HepG2 (cell line): Measurements from ENCODE around the gene STK24. TPM values are rescaled to one million over a fixed set of nuclear protein-coding genes. Genes with fewer than 3 reads are reported as not detected.

Experiments used
- ATAC-seq: fragments of 200-7000 bp; cut with Tn5 transposase; 3 replicates; pipeline ENCODE4 v1.9.1; 2020; ENCODE audit warnings: mild to moderate bottlenecking, moderate library complexity
- BruUV-seq: library from RNA; stranded (reverse); fragments of 400-500 nt; replicated peaks from 2 replicates; lab custom pipeline; 2021; lab: Mats Ljungman, UMichigan
- CTCF ChIA-PET: fragments of 300-600 bp; formaldehyde crosslinking; extraction: SDS; loops from one replicate; lab custom pipeline; 2021; ENCODE audit warnings: low total read pairs, inconsistent platforms, low intra/inter-chr PET ratio; lab: Yijun Ruan, JAX
- POLR2A ChIA-PET: fragments of 350-600 bp; sonication (Branson Sonifier 250); formaldehyde crosslinking; loops from one replicate; lab custom pipeline; 2020; ENCODE audit warnings: antibody characterized with exemption, inconsistent platforms; lab: Yijun Ruan, JAX
- DNase-seq: peaks from one replicate; pipeline ENCODE4 v3.0.0-alpha.2; 2015; ENCODE audit warnings: low spot score
- FAIRE-seq: peaks from 3 replicates; lab custom pipeline; 2011; peaks lifted over from hg19 to GRCh38; lab: Jason Lieb, UNC
- H2AFZ ChIP-seq: one replicate; pipeline ENCODE4 v1.6.1; 2011; ENCODE audit warnings: low read length, inconsistent platforms
- H3K27ac ChIP-seq: fragments of 300-600 bp; 3 replicates; pipeline ENCODE4 v1.8.0; 2011; ENCODE audit warnings: mixed run types, mild to moderate bottlenecking, mixed read lengths, low read length, inconsistent platforms; ENCODE audit not compliant: insufficient read depth; ENCODE audit errors: extremely low read length
- H3K27me3 ChIP-seq, 2 experiments: fragments of 200-600 bp in 1 of 2; 2 replicates in 1 of 2; 3 replicates in 1 of 2; pipeline versions ENCODE4 v1.6.0 to v1.8.0; 2011; ENCODE audit warnings: low read length in 2 of 2, mild to moderate bottlenecking in 2 of 2, moderate library complexity in 2 of 2, inconsistent platforms in 1 of 2; ENCODE audit not compliant: insufficient read depth in 2 of 2, control insufficient read depth in 1 of 2
- H3K36me3 ChIP-seq, 2 experiments: fragments of 200-600 bp in 1 of 2; replicated peaks in 1 of 2; 2 replicates in 1 of 2; 3 replicates in 1 of 2; pipeline versions ENCODE4 v1.5.1 to v1.8.0; 2011; ENCODE audit warnings: low read length in 2 of 2, inconsistent platforms in 1 of 2; ENCODE audit not compliant: insufficient read depth in 2 of 2, control insufficient read depth in 1 of 2
- H3K4me1 ChIP-seq: 2 replicates; pipeline ENCODE4 v1.5.1; 2012; ENCODE audit warnings: low read length, inconsistent platforms; ENCODE audit not compliant: insufficient read depth
- H3K4me2 ChIP-seq: 2 replicates; pipeline ENCODE4 v1.6.0; 2011; ENCODE audit warnings: low read depth, low read length, inconsistent platforms
- H3K4me3 ChIP-seq, 3 experiments: fragments of 200-600 bp in 1 of 3; sonication (generic), shearing (Covaris generic) in 1 of 3; replicated peaks in 1 of 3; 2 replicates each; pipeline ENCODE4 v1.5.1; 2011 to 2016; ENCODE audit warnings: low read length in 3 of 3, inconsistent platforms in 2 of 3, low read depth in 2 of 3, mild to moderate bottlenecking in 2 of 3, control low read depth in 1 of 3, mixed read lengths in 1 of 3; ENCODE audit not compliant: insufficient read depth in 1 of 3
- H3K79me2 ChIP-seq: one replicate; pipeline ENCODE4 v1.6.1; 2011; ENCODE audit warnings: low read length, inconsistent platforms; ENCODE audit not compliant: insufficient read depth
- H3K9ac ChIP-seq: 2 replicates; pipeline ENCODE4 v1.6.0; 2011; ENCODE audit warnings: mild to moderate bottlenecking, low read depth, low read length, inconsistent platforms; ENCODE audit not compliant: insufficient read depth
- H3K9me3 ChIP-seq: 2 replicates; pipeline ENCODE4 v1.5.1; 2012; ENCODE audit warnings: mild to moderate bottlenecking, low read length
- H4K20me1 ChIP-seq: 2 replicates; pipeline ENCODE4 v1.6.0; 2011; ENCODE audit warnings: inconsistent platforms, mild to moderate bottlenecking, low read length, moderate library complexity; ENCODE audit not compliant: insufficient read depth
- ADNP ChIP-seq: sonication (generic); formaldehyde crosslinking; IDR thresholded peaks from 2 replicates; pipeline ENCODE4 v1.4.0; 2020; ENCODE audit warnings: missing genetic modification reagents
- AGO2 ChIP-seq: fragments of 200-400 bp; formaldehyde crosslinking; optimal IDR thresholded peaks from 2 replicates; pipeline ENCODE3; 2017; ENCODE audit warnings: mild to moderate bottlenecking, low read depth, low read length, moderate library complexity
- GATA4 ChIP-seq: sonication (generic); IDR thresholded peaks from 2 replicates; pipeline ENCODE4 v1.6.1; 2016; ENCODE audit warnings: antibody characterized with exemption, low read depth, borderline replicate concordance
- GFI1 ChIP-seq: sonication (generic); formaldehyde crosslinking; IDR thresholded peaks from 2 replicates; pipeline ENCODE4 v1.5.0; 2020; ENCODE audit warnings: missing genetic modification reagents, mild to moderate bottlenecking, borderline replicate concordance
- MED8 ChIP-seq: sonication (generic); formaldehyde crosslinking; IDR thresholded peaks from 2 replicates; pipeline ENCODE4 v1.8.1; 2023; ENCODE audit warnings: mild to moderate bottlenecking, missing genetic modification reagents; ENCODE audit not compliant: insufficient replicate concordance
- MEF2D ChIP-seq: sonication (generic); formaldehyde crosslinking; IDR thresholded peaks from 2 replicates; pipeline ENCODE4 v1.5.1; 2020; ENCODE audit warnings: mild to moderate bottlenecking, missing genetic modification reagents
- MIER3 ChIP-seq: IDR thresholded peaks from 2 replicates; pipeline ENCODE4 v1.6.1; 2016; ENCODE audit warnings: missing compliant biosample characterization, borderline replicate concordance
- POLR2AphosphoS5 ChIP-seq: IDR thresholded peaks from 2 replicates; pipeline ENCODE4 v1.6.1; 2012; ENCODE audit warnings: low read depth, low read length
- POLR2G ChIP-seq: fragments of 200-400 bp; formaldehyde crosslinking; IDR thresholded peaks from 2 replicates; pipeline ENCODE4 v1.6.1; 2018; ENCODE audit warnings: mild to moderate bottlenecking, low read depth, low read length, moderate library complexity
- RBM22 ChIP-seq: fragments of 200-400 bp; formaldehyde crosslinking; optimal IDR thresholded peaks from 2 replicates; pipeline ENCODE3; 2017; ENCODE audit warnings: mild to moderate bottlenecking, low read length, moderate library complexity
- SALL1 ChIP-seq: sonication (generic); formaldehyde crosslinking; IDR thresholded peaks from 2 replicates; pipeline ENCODE4 v1.8.0; 2022; ENCODE audit warnings: mild to moderate bottlenecking, missing genetic modification reagents
- TRIM24 ChIP-seq: sonication (generic); formaldehyde crosslinking; IDR thresholded peaks from 2 replicates; pipeline ENCODE4 v1.8.0; 2022; ENCODE audit warnings: mild to moderate bottlenecking, missing genetic modification reagents
- ZNF44 ChIP-seq: sonication (generic); formaldehyde crosslinking; IDR thresholded peaks from 2 replicates; pipeline ENCODE4 v1.5.1; 2020; ENCODE audit warnings: mild to moderate bottlenecking, missing genetic modification reagents
- ZNF501 ChIP-seq: sonication (generic); formaldehyde crosslinking; IDR thresholded peaks from 2 replicates; pipeline ENCODE4 v1.5.1; 2020; ENCODE audit warnings: mild to moderate bottlenecking, moderate library complexity, missing genetic modification reagents
- ZNF713 ChIP-seq: sonication (generic); formaldehyde crosslinking; IDR thresholded peaks from 2 replicates; pipeline ENCODE4 v1.4.0; 2020; ENCODE audit warnings: mild to moderate bottlenecking, missing genetic modification reagents
- ZNF777 ChIP-seq: sonication (generic); formaldehyde crosslinking; IDR thresholded peaks from 2 replicates; pipeline ENCODE4 v1.4.0; 2020; ENCODE audit warnings: missing genetic modification reagents
- ZNF839 ChIP-seq: sonication (generic); formaldehyde crosslinking; IDR thresholded peaks from 2 replicates; pipeline ENCODE4 v1.4.0; 2020; ENCODE audit warnings: missing genetic modification reagents, mild to moderate bottlenecking, borderline replicate concordance
- WGBS: methylation state at CpG from one replicate; pipeline ENCODE4 v1.1.6; 2017; ENCODE audit warnings: low lambda C conversion rate; 5-methylcytosine and 5-hydroxymethylcytosine counted together
- in situ Hi-C: cut with HindIII; loops from 2 replicates; pipeline ENCODE4 v1.10.0; 2017; ENCODE audit warnings: low pct_unique_long_range_greater_than_20kb; ENCODE audit not compliant: extremely low pct_ligation_motif_present
- intact Hi-C: fragments of 100-400 bp; cut with micrococcal nuclease; formaldehyde crosslinking; loops from one replicate; pipeline ENCODE4 v1.10.0; 2022; ENCODE audit not compliant: unreplicated experiment
- polyA plus RNA-seq, 8 experiments: library from polyadenylated mRNA; depleted of rRNA in 3 of 8; stranded (reverse) in 7 of 8; unstranded in 1 of 8; fragments of >200 nt; fragmentation: Illumina TruSeq in 4 of 8; extraction: Trizol in 4 of 8; gene quantifications; 2 replicates each; pipeline versions ENCODE4 v1.2.1 to v1.2.3, GENCODE V29; 2011 to 2016; ENCODE audit warnings: low read depth in 4 of 8, missing spikeins in 1 of 8, mixed read lengths in 1 of 8; ENCODE audit not compliant: insufficient read depth in 1 of 8
- total RNA-seq, 5 experiments: library from RNA; depleted of rRNA; stranded (reverse); fragments of >200 nt; fragmentation: Illumina TruSeq; extraction: Trizol; gene quantifications; 2 replicates each; pipeline ENCODE4 v1.2.3, GENCODE V29; 2016; ENCODE audit warnings: low read depth in 1 of 5
- TF ChIP-seq, protein P1 (sequence below), 2 experiments: fragments of 450-650 bp in 1 of 2; sonication (generic) in 1 of 2; formaldehyde crosslinking; IDR thresholded peaks; 2 replicates each; pipeline versions ENCODE4 v1.5.0 to v1.8.0; 2020 to 2022; ENCODE audit warnings: mild to moderate bottlenecking in 1 of 2, missing genetic modification reagents in 1 of 2
- TF ChIP-seq, protein P2 (sequence below): sonication (generic); formaldehyde crosslinking; IDR thresholded peaks from 2 replicates; pipeline ENCODE4 v1.4.0; 2020; ENCODE audit warnings: mild to moderate bottlenecking, missing genetic modification reagents
- TF ChIP-seq, protein P3 (sequence below): sonication (generic); formaldehyde crosslinking; IDR thresholded peaks from 2 replicates; pipeline ENCODE4 v1.5.0; 2020; ENCODE audit warnings: missing genetic modification reagents, mild to moderate bottlenecking, borderline replicate concordance

The STK24 gene
- total and polyA plus RNA-seq, 2 of the 13 experiments (the other 11 are each of a cell fraction or from before 2014, with no cell fraction given) = 51.3 to 73.0 TPM

DNA sequence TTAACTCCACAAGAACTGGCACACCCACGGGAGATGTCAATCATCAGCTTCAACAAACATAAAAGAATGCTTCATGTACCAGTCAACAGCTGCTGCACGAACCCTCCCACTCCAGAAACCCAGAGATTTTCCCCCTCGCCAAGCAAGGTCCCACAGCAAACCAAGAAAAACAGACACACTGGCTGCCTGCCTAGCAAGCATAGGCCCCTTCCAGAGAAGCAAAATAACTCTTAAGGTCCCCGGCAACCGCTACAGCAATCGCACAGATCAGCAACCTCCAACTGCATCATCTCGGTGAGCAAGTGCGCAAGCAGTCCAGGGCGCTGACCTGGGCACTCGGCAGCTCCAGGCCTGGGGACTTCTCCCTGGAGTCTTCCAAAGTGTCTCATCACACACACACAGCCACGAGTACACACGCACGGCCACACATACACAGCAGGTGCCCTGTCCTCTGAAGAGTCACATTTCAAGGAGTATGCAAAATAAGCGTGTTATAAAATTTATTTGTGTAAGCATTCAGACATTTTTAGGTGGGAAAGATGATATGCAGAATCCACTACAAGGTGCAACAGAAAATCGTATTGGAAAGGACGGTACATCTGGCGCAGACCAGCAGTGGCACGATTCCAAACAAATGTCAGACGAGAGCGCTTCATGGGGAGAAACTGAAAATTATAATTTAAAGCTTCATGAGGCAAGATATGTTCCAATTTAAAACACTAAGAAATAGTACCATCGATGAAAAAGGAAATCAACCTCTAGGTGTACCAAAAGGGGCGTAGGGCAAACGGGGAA, 125.0 kb downstream of the STK24 start (continued):
- TF ChIP-seq ZNF839 = no peak

DNA sequence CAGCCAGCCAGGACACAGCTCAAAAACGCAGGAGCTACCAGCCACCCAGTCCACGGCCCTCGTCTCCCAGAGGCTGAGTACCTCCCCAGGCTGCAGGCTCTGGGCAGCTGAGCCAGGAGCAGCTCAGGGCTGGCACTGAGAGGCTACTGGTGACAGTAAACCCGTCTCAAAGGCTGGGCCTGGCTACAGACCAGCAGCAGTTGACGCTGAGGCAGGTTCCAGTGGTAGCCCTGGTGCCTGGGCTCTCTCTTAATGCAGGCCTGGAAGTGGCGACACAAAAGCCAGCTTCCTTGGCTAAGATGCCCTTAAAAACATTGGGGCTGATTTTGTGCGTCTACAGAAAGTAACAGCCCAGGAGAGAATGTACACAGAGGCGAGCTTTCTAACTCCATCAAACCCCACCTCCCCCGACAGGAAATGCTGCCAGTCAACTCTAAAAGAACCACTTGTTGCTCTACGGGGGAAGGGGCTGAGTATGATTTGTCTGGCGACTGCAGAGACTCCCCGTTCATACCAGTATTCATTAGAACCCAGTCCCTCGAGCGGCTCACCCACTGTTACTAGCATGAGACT, 126.3 kb downstream of the STK24 start:
- ATAC-seq (peak; percentile 16), FAIRE-seq (no peak), DNase-seq (peak; percentile 19)
- no peak overlapping the region for H2AFZ ChIP-seq
- WGBS = 86% methylated on average over 14 of the region's 14 CpGs
- no peaks in the 10 kb centered on the region for H3K27me3 ChIP-seq
- no TSS peak for BruUV-seq
- H3K4me1 ChIP-seq = peaks cover 23% of the 10 kb centered on the region
- POLR2A ChIA-PET = no interaction called here
- no peaks in the 10 kb centered on the region for H3K9me3 ChIP-seq
- CTCF ChIA-PET = no interaction called here
- in situ Hi-C loops = no loop called here
- peak overlapping the region; percentile 14 for H3K27ac ChIP-seq
- H3K9ac ChIP-seq = no peak overlapping the region
- intact Hi-C loops = no loop called here
- peaks cover 17% of the 10 kb centered on the region for H4K20me1 ChIP-seq
- H3K79me2 ChIP-seq = no peaks in the 10 kb centered on the region
- H3K36me3 ChIP-seq = peaks cover 26 to 68% of the 10 kb centered on the region in 2 experiments
- H3K4me3 ChIP-seq = no peak overlapping the region
- no peak overlapping the region for H3K4me2 ChIP-seq
- peak; percentile 22 for TF ChIP-seq POLR2AphosphoS5
- TF ChIP-seq, protein P1, sequence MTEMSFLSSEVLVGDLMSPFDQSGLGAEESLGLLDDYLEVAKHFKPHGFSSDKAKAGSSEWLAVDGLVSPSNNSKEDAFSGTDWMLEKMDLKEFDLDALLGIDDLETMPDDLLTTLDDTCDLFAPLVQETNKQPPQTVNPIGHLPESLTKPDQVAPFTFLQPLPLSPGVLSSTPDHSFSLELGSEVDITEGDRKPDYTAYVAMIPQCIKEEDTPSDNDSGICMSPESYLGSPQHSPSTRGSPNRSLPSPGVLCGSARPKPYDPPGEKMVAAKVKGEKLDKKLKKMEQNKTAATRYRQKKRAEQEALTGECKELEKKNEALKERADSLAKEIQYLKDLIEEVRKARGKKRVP (CRISPR knock-in tag; IDR thresholded peaks at IDR 0.05) = no peak
- 0 out of 2 replicates have a peak, but pooled peaks have one; percentile 18 for TF ChIP-seq MEF2D (CRISPR knock-in tag)
- 0 out of 2 replicates have a peak, but pooled peaks have one; percentile 45 for TF ChIP-seq ZNF839
- TF ChIP-seq, protein P2, sequence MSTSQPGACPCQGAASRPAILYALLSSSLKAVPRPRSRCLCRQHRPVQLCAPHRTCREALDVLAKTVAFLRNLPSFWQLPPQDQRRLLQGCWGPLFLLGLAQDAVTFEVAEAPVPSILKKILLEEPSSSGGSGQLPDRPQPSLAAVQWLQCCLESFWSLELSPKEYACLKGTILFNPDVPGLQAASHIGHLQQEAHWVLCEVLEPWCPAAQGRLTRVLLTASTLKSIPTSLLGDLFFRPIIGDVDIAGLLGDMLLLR = no peak
- no peak for TF ChIP-seq ADNP (CRISPR knock-in tag)
- TF ChIP-seq GFI1 (CRISPR knock-in tag) = no peak
- TF ChIP-seq ZNF44 (CRISPR knock-in tag) = no peak
- TF ChIP-seq TRIM24 (CRISPR knock-in tag) = no peak
- TF ChIP-seq MED8 = no peak
- no peak for TF ChIP-seq ZNF777
- TF ChIP-seq, protein P3, sequence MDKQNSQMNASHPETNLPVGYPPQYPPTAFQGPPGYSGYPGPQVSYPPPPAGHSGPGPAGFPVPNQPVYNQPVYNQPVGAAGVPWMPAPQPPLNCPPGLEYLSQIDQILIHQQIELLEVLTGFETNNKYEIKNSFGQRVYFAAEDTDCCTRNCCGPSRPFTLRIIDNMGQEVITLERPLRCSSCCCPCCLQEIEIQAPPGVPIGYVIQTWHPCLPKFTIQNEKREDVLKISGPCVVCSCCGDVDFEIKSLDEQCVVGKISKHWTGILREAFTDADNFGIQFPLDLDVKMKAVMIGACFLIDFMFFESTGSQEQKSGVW (CRISPR knock-in tag) = no peak
- peak; percentile 98 for TF ChIP-seq AGO2
- 0 out of 2 replicates have a peak, but pooled peaks have one; percentile 38 for TF ChIP-seq ZNF501 (CRISPR knock-in tag)
- TF ChIP-seq POLR2G = peak; percentile 64
- peak; percentile 14; the same call in 1 of the 2 replicates for TF ChIP-seq SALL1
- no peak for TF ChIP-seq MIER3 (CRISPR knock-in tag)
- 0 out of 2 replicates have a peak, but pooled peaks have one; percentile 43 for TF ChIP-seq ZNF713 (CRISPR knock-in tag)
- peak; percentile 98 for TF ChIP-seq RBM22
- 0 out of 2 replicates have a peak, but pooled peaks have one; percentile 11 for TF ChIP-seq GATA4
